Activated naive CD8-positive, alpha-beta T cell treated with anti-CD3 and anti-CD28 coated beads, Interleukin-2, amount 50 U/mL, for 16 hours (primary cell): ENCODE measurements around the gene TRPM7.

Experiments used
- DNase-seq: peaks from one replicate; pipeline ENCODE4 v3.0.0-alpha.2; 2020; ENCODE audit warnings: low read depth, low spot score

Gene TRPM7

DNA sequence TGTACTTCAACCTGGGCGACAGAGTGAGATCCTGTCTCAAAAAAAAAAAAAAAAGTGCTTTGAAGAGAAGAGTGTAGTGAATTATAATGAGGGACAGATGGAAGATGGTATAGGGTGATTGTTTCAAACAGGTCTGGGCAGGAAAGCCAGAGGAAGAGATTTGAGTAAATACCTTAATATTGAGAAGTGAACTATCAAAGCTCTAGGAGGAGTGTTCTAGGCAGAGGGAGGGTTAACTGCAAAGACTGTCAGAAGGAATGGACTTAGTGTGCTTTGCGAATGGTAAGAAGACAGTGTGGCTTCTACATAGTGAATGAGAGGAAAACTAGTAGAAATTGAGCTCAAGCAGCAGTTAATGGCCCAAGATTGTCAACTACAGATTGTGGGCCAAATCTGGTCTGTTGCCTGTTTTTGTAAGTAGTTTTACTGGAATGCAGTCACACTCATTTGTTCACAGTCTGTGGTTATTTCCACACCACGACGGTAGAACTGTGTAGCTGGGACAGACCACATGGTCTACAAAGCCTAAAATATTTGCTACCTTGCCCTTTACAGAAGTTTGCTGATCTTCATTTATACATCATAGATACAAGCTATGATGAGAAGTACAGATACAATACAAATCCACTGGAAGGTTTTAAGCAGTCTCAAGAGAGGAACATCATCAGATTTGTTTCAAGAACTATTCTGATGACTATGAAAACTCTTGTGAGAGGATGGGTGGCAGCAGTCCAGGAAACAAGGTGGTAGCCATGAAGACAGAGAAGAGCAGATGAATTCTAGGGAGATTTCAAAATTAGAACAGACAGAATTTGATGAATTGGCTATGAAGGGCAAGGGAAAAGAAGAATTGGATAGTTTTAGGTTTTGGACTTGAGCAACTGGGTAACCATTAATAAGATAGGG is 123.6 kb downstream of the TRPM7 start:
- DNase-seq = no peak

DNA sequence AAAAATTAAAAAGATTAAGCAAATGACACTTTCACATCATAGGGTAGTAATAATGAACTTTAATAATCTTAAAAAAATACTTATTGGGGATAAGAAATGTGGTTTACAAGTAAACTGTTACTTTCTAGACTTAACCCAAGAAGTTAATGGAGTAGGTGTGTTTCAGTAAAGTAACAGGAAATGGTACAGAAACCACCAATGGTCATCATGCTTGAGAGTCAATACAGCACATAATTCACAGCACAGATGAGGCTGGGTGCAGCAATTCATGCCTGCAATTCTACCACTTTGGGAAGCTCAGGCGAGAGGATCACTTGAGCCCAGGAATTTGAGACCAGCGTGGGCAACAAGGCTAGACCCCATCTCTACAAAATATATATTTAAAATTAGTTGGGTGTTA is 128.6 kb downstream of the TRPM7 start:
- DNase-seq = no peak

DNA sequence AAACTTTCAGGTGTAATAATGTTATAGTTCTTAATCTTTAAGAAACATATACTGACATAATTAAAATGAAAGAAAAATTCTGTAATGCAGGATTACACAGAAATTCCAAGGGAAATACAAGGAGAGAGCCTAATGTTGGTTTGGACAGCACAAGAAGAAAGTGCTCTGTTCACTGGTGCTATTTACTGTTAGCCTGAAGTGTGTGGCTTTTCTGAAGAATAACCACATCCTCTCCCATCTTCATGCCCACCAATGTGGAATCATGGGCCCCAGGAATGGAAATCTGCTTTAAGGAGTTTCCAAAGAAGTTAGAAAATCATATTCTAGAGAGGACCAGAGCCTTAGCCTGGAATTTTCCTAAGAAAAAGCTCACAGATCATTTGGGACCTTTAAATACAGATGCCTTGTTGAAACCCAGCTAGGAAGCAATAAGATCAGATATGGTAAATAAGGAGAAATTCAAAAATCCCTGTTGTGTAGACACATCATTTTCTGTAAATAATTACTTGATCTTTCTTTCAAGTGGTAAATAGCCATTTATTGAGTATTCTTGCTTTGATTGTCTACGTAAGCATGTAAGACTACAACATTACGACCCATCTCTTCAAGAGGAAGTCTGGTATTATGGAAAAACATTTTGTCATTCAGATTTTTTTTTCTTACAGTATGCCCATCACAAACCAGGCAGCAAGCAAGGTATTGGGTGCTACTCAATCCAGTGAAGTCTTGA is 129.8 kb downstream of the TRPM7 start:
- no peak for DNase-seq

DNA sequence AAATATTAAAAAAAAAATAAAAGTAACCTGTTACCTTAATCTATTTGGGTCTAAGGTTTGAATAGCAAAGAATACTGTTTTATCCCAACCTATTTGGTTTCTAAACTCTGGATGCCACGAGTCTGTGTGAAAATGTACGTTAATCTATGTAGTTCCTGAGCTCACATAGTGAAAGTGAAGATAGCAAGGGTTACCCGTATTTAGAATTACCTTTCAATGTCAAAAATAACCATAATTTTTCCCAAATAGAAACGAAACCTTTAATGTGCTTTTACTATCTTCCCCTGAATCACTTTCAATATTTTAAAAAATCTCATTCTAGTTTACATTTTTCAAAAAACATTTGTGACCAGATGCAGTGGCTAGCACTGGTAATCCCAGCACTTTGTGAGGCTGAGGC is 134.4 kb downstream of the TRPM7 start:
- no peak for DNase-seq

DNA sequence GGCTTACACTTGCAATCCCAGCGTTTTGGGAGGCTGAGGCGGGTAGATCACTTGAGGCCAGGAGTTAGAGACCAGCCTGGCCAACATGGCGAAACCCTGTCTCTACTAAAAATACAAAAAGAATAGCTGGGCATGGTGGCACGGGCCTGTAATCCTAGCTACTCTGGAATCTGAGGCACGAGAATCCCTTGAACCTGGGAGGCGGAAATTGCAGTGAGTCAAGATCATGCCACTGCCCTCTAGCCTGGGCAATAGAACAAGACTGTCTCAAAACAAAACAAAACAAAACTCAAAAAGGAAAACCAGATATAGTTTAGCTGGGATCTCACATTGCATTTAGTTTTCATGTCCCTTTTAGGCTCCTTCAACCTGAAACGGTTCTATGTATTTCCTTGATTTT is 137.3 kb downstream of the TRPM7 start:
- no peak for DNase-seq

DNA sequence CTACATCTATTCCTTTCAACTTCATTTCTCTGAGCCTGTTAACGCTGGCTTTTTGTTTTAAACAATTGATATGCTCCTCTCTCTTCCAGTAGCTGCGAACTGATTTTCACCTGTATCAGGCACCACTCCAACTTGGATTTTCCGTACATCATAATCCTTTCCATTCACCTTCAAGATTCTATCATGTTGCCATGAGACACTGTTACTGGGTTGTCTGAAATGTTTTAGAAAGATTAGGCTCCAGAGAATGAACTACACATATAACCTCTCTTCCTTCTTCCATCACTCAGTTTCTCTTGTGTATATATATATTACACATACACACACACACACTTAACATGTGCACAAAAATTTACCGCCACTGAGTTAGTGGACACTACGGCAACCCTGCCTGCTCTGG is 140.0 kb downstream of the TRPM7 start, which contains the start of gene USP50:
Gene USP50, minus strand, starts transcription at position 101 of the 400 bp plus-strand sequence. CDS start 141 bp downstream, outside the sequence.
- no peak for DNase-seq

DNA sequence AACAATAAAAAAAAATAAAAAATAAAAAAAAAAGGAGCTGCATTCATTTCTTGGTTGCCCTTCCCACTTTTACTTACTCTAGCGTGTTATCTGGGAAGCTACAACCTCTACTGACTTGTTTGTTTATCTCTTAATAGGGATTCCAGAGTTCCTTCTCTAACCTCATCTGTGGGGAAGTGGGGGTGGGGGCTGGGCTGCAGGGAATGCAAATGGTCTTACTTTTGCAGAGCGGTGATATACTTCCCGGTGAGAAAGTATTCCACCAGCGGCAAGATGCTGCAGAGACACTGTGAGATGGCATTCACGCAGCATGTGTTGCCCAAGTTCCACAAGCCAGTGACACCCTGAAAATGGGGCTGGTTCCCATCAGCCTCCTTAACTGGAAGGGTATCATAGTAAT is 142.2 kb downstream of the TRPM7 start:
- DNase-seq = no peak

DNA sequence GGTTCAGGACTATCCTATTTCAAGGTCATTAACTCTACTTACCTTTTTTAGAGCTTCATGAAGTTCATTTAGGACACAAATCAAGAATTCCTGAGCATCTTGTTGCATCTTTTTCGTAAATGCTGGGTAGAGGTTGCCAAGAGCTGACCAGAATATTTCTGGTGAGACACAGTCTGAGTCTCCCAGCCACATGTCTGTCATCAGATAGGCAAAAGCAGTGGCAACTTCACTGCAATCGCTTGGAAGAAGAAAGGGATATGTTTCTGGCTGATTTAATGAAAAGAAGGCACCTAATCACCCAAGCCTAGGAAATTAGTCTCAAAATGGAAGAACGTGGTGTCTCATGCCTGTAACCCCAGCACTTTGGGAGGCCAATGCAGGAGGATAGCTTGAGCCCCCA is 143.0 kb downstream of the TRPM7 start:
- DNase-seq = no peak

DNA sequence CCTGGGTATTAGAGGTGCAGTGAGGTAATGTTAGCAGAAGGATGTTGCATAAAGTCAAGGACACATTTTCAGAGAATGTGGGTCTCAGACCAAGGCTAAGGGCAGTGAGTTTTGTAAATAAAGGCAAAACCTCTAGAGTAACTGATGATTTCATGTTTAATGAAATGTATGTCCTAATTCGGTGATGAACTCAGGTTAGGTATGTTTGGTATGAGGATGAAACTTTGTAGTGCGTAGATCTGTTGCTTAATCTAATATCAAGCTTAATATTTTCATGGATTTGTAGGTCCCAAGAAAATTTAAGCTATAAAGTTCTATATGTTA is 143.7 kb downstream of the TRPM7 start:
- no peak for DNase-seq

DNA sequence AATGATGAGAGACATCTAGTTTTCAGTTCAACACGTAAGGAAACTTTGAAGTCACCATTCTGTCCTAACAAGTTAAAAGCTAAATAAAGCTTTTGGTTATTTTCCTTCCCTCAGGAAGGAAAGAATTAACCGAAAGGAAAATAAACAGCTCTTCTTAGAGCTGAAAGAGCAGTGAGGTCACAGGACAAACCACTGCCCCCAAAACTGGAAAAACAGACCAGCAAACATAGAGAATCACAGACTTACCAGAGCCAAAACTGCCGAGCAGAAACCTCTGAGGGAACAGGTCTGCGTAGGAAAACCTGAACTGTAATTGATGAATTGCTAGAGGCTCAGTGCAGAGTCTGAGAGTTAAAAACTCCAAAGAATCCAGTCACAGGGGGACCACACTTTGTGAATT is 154.8 kb downstream of the TRPM7 start:
- DNase-seq = no peak

DNA sequence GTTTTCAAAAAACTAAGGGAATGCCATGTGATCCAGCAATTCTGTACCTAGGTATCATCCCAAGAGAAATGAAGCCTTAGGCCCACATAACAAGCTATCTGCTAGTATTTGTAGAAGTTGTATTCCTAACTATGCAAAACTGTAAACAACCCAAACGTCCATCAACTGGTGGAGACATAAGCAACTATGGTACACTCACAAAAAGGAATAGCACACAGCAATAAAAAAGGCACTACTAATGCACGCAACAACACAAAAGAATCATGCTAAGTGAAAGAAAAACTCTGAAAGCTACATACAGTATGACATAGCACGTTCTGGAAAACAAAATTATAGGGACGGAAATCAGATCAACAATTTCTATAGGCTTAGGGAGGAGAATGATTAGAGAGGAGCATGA is 155.4 kb downstream of the TRPM7 start:
- DNase-seq = no peak

DNA sequence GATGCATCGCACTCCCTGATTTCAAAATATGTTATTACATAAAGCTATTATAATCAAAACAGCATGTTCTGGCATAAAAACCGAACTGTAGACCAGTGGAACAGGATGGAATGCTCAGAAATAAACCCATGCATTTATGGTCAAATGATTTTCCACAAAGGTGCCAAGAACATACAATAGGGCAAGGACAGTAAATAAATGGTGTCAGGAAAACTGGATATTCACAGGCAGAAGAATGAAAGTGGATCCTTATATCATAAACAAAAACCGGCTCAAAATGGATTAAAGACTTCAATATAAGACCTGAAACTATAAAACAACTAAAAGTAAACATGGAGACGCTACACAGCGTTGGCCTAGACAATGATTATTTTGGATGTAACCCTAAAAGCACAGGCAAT is 162.7 kb downstream of the TRPM7 start:
- no peak for DNase-seq

DNA sequence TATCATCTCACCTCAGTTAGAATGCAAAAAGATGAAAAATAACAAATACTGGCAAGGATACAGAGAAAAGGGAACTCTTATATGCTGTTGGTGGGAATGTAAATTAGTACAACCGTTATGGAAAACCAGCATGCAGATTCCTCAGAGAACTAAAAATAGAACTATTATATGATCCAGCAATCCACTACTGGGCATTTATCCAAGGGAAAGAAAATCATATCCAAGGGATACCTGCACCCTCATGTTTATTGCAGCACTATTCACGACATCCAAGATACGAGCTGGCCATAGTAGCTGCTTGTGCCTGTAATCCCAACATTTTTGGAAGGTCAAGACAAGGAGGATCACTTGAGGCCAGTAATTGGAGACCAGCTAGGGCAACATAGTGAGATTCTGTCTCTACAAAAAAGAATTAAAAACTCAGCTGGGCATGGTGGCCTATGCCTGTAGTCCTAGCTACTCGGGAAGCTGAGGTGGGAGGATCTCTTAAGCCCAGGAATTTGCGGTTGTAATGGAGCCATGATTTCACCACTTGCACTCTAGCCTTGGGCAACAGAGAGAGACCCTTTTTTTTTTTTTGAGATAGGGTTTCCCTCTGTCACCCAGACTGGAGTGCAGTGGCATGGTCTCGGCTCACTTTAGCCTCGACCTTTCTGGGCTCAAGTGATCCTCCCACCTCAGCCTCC is 166.7 kb downstream of the TRPM7 start:
- DNase-seq = no peak

DNA sequence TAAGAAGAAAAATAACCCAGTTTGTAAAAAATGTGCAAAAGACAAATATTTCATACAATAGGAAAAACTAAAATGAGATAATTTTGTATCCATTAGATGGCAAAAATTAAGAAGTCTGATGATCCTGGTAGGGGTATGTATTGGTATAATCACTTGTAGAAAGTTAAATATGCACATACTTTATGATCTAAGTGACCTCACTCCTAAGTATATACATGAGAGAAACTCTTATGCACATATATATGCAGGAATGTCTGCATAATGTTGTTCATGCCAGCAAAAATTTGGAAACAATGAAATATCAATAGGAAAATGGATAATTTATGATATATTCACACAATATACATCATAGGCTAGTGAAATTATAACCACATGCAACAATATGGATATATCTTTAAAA is 173.6 kb downstream of the TRPM7 start:
- DNase-seq = no peak
